ENCODE measurements around the gene SYK. TPM values are rescaled to one million over a fixed set of nuclear protein-coding genes. Genes with fewer than 3 reads are reported as not detected.

SYK gene
- total RNA-seq, 4 donors from 2014 or later: 0.53 to 3.3 (median 2.0) TPM

DNA sequence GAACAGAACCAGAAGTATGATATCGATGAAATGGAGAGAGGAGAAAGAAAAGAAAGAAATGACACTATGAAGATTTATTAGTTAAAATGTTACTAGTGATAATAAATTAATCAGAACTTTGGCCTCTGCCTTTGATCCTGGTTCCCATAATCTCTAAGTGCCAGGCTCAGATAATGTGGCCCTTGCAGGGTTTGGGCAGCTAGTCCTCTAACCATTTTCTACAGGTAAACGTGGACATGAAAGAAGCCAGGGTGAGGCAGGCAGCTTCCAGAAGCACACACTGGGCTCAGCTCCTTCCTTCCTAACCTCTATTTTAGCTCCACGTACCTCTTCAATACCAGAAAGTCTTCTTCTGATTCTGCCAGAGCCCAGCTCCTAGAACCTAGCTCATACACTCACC is 30.6 kb downstream of the SYK start:
- in situ Hi-C loops (cut with MboI; ENCODE audit: low sequenced_read_pairs in 4 of 4): no loop called here
- TF ChIP-seq, protein P1, sequence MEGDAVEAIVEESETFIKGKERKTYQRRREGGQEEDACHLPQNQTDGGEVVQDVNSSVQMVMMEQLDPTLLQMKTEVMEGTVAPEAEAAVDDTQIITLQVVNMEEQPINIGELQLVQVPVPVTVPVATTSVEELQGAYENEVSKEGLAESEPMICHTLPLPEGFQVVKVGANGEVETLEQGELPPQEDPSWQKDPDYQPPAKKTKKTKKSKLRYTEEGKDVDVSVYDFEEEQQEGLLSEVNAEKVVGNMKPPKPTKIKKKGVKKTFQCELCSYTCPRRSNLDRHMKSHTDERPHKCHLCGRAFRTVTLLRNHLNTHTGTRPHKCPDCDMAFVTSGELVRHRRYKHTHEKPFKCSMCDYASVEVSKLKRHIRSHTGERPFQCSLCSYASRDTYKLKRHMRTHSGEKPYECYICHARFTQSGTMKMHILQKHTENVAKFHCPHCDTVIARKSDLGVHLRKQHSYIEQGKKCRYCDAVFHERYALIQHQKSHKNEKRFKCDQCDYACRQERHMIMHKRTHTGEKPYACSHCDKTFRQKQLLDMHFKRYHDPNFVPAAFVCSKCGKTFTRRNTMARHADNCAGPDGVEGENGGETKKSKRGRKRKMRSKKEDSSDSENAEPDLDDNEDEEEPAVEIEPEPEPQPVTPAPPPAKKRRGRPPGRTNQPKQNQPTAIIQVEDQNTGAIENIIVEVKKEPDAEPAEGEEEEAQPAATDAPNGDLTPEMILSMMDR (IDR thresholded peaks at IDR 0.05 in 4 of 5, conservative IDR thresholded peaks at IDR 0.05 in 1 of 5): no peak
- DNase-seq (no peak), ATAC-seq (no peak)
- no peaks in the 10 kb centered on the region for H3K9me3 ChIP-seq
- intact Hi-C loops (cut with DNase I; ENCODE audit: low total_unique reads): no loop called here
- H3K4me1 ChIP-seq: no peaks in the 10 kb centered on the region
- no peak overlapping the region for H3K27ac ChIP-seq
- no peaks in the 10 kb centered on the region for H3K27me3 ChIP-seq
- no peak overlapping the region for H3K4me3 ChIP-seq
- H3K36me3 ChIP-seq: no peaks in the 10 kb centered on the region

DNA sequence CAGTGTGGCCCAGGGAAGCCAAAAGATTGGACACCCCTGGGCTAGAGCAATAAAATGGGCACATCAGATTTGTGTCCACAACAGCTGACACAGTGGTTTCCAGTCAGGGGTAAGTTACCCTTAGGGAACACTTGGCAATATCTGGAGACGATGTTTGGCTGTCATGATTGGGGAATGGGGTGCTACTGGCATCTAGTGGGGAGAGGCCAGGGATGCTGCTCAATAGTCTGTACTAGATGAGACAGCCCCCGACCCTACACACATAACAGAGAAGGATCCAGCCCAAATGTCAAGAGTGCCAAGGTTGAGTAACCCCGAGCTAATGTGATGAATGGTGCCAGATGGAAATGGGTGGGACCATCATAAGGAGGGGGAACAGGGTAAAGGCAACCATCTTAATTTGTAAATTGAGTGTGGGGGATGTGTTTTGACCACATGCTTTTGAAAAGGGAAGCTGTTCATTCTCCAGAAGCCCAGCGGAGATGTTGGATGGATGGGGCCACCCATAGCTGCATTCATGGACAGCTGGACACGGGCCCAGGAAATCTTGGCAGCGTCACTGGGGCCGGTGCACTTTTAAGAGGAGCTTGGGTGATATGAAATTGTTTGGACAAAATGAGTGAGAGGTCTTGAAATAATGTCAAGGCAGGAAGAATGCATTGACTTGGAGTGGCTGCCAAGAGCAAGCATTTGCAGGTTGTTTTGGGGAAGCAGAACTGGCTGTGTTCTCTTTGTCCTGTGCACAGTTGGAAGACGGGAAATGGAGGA is 33.4 kb downstream of the SYK start:
- H3K27me3 ChIP-seq: no peaks in the 10 kb centered on the region
- in situ Hi-C loops (cut with MboI; ENCODE audit: low sequenced_read_pairs in 4 of 4) (no loop called here), intact Hi-C loops (cut with DNase I; ENCODE audit: low total_unique reads) (no loop called here)
- no peaks in the 10 kb centered on the region for H3K9me3 ChIP-seq
- ATAC-seq: no peak
- H3K4me1 ChIP-seq: no peaks in the 10 kb centered on the region
- H3K4me3 ChIP-seq: no peak overlapping the region
- H3K36me3 ChIP-seq: no peaks in the 10 kb centered on the region
- DNase-seq: no peak
- H3K27ac ChIP-seq: no peak overlapping the region
- TF ChIP-seq, protein P1 (IDR thresholded peaks at IDR 0.05 in 4 of 5, conservative IDR thresholded peaks at IDR 0.05 in 1 of 5): no peak
- no peak for TF ChIP-seq POLR2A (IDR thresholded peaks at IDR 0.05)

DNA sequence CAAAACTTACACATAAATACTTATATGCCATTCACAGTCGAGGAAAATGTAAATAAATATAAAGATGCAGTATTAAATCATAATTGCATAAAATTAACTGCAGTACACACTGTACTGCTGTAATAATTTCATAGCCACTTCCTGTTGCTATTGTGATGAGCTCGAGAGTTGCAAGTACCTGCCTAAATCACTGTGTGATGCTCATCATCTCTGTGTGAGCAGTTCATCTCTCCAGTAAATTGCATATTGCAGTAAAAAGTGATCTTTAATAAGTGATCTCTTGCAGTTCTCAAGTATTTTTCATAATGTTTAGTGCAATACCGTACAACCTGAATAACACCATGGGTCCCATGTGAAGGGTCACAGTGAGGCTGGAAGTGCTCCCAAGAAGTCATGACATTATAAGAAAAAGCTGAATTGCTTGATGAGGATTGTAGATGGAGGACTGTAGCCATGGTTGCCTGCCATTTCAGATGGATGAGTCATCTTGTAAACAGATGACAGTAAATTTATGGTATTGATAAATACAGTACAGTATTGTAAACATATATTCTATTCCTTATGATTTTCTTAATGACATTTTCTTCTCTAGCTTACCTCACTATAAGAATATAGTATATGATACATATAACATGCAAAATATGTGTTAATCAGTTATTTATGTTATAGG is 34.9 kb downstream of the SYK start:
- Histone ChIP-seq H3K4me3 (no peak overlapping the region), H3K9me3 (no peaks in the 10 kb centered on the region), H3K4me1 (no peaks in the 10 kb centered on the region), H3K27ac (no peak overlapping the region), H3K36me3 (no peaks in the 10 kb centered on the region), H3K27me3 (no peaks in the 10 kb centered on the region)
- DNase-seq: no peak
- ATAC-seq: no peak
- TF ChIP-seq, protein P1 (IDR thresholded peaks at IDR 0.05 in 4 of 5, conservative IDR thresholded peaks at IDR 0.05 in 1 of 5): no peak
- no peak for TF ChIP-seq POLR2A (IDR thresholded peaks at IDR 0.05)
- in situ Hi-C loops (cut with MboI; ENCODE audit: low sequenced_read_pairs in 4 of 4): no loop called here
- intact Hi-C loops (cut with DNase I; ENCODE audit: low total_unique reads): no loop called here

DNA sequence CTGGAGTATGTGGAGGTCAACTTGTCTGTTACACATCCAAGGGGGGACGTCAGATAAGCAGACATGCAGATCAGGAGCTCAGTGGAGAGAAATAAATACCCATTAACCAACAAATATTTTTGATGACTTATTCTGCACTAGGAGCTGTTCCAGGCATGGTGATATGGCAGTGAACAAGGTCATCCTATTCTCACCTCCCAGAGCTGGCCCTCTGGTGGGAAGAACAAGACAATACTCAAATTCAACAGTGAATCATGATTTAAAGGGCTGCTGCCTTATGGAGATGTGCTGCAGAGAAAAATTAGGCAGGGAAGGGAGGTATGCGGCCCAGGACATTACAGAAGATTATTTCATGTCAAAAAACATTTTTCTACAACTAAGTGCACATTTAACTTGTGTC is 36.5 kb downstream of the SYK start:
- no peak for TF ChIP-seq POLR2A (IDR thresholded peaks at IDR 0.05)
- TF ChIP-seq, protein P1 (IDR thresholded peaks at IDR 0.05 in 4 of 5, conservative IDR thresholded peaks at IDR 0.05 in 1 of 5): no peak
- intact Hi-C loops (cut with DNase I; ENCODE audit: low total_unique reads) (no loop called here), in situ Hi-C loops (cut with MboI; ENCODE audit: low sequenced_read_pairs in 4 of 4) (no loop called here)
- ATAC-seq (no peak), DNase-seq (no peak)
- no peaks in the 10 kb centered on the region for H3K9me3 ChIP-seq
- H3K4me3 ChIP-seq: no peak overlapping the region
- H3K27ac ChIP-seq: no peak overlapping the region
- H3K4me1 ChIP-seq: no peaks in the 10 kb centered on the region
- H3K27me3 ChIP-seq: no peaks in the 10 kb centered on the region
- no peaks in the 10 kb centered on the region for H3K36me3 ChIP-seq
